Measurements from ENCODE around the gene IMPDH2. TPM values are rescaled to one million over a fixed set of nuclear protein-coding genes. Genes with fewer than 3 reads are reported as not detected.

The IMPDH2 gene
- polyA plus RNA-seq, 4 donors = 206 to 230 (median 208) TPM

DNA sequence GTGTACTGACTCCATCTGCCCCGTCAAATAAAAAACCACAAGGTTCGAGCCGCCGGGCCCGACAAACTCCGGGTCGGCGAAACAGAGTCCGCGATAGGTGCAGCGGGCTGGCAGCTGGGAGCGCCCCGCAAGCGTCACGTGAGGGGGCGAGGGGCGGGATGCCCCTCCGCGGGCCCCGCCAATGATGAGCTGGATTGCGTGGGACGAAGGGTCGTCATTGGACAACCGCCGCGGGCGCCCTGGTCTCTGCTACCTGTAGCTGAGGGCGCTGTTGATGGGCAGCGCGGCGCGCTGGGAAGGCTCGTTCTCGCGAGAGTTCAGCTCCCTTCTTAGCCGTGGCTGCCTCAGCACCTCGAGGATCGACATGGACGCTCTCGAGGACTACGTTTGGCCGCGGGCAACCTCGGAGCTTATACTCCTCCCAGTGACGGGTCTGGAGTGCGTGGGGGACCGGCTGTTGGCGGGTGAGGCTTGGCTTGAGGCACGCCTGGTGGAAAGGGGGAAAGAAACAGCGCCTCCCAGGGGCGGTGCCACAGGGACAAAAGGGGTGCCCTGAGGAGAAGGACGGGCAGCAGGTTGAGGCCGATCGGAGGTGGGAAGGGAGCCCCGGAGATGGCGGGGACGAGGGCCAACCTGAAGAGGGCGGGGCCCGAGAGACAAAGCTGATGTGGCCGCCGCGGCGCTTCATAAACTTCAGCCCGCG, 22.0 kb downstream of the IMPDH2 start, which contains the start of gene WDR6:
Gene WDR6 (plus strand): TSS at position 324 of the 703 bp plus-strand sequence. CDS start 41 bp downstream, at position 365.
- DNase-seq (ENCODE audit: low read depth in 4 of 4, low spot score in 3 of 4) = peak; percentile 90 to 93 (median 90)

DNA sequence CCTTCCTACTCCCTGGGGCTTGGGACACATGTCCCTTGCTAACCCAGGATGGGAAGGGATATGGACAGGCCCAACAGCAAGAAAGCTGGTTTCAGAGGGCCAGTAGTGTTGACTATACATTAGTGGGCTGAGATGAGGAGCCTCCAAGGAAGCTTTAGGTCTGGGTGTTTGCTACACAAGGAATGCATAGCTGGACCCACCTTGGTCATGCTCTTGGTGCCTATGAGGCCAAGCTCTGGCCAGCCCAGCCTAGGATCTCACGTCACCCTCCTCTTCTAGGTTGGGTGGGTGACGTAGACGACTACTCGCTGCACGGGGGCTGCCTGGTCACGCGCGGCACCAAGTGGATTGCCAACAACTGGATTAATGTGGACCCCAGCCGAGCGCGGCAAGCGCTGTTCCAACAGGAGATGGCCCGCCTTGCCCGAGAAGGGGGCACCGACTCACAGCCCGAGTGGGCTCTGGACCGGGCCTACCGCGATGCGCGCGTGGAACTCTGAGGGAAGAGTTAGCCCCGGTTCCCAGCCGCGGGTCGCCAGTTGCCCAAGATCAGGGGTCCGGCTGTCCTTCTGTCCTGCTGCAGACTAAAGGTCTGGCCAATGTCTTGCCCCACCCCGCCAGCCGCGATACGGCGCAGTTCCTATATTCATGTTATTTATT, 22.7 kb downstream of the IMPDH2 start:
- DNase-seq (ENCODE audit: low read depth in 4 of 4, low spot score in 3 of 4) = no peak

DNA sequence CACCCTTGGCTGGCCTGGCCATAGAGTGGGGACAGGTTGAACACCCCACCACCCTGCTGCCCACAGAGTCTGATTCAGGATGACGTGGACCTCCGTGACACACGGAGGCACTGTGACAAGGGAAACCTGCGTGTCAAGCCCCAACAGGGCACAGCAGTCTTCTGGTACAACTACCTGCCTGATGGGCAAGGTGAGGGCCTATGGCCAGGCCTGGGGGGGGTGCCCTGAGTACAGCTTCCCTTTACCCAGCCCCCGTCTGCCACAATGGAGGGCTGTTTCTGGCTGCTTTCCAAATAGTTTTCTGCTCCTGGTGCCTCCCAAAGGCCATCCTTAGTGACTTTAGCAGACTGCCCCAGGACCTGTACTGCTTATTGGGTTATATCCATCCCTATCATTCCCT, 23.2 kb downstream of the IMPDH2 start:
- no peak for DNase-seq (ENCODE audit: low read depth in 4 of 4, low spot score in 3 of 4)

DNA sequence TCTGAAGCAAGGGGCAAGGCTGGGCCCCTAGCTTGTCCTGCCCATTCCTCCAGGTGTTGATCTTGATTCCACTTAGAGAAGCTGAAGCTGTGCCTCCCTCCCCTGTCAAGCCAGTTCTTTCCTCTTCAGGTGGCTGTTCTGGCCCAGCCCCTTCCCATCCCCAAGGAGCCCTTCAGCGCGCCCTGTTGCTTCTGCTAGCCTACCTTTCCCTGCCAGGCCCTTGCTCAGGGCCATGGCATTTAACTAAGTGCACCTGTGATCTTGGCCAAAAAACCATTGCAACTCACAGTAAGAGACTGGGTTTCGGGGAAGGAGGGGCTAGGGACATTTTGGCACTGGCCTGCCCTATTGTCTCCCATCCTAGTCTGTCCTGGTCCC, 23.9 kb downstream of the IMPDH2 start:
- DNase-seq (ENCODE audit: low read depth in 4 of 4, low spot score in 3 of 4) = no peak

DNA sequence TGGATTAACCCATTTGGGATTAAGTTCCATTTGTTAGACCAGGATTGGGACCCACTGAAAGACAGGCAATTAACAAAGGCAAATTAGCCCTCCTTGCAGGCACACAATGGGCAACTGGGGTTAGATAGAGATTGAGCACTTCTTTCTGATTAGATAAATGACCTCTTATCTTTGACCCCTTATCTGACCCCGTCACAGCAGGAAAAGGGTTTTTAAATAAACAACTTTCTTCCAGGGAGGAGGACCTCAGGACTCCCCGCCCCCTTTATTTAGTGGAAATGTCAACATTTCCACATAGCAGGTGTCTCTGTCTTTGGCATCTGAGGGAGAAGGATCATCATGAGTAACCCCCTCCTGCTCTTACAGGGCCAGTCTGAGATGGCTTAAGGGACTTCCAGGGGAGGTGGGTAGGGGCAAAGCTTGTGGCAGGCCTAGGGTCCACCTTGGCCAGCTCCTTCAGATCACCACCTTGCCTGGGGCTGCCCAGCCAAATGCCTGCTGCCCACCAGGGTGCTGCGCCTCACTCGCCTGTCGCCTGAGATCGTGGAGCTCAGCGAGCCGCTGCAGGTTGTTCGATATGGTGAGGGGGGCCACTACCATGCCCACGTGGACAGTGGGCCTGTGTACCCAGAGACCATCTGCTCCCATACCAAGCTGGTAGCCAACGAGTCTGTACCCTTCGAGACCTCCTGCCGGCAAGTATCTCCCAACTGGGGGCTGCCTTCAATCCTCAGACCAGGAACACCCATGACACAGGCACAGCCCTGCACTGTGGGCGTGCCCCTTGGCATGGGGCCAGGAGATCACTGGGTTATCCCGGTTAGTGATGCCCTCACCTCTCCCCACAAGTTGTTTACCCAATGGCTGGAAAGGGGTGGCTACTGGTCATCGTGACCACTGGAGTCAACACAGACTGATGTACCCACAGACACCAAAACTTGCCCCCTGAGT, 24.6 kb downstream of the IMPDH2 start:
- no peak for DNase-seq (ENCODE audit: low read depth in 4 of 4, low spot score in 3 of 4)

DNA sequence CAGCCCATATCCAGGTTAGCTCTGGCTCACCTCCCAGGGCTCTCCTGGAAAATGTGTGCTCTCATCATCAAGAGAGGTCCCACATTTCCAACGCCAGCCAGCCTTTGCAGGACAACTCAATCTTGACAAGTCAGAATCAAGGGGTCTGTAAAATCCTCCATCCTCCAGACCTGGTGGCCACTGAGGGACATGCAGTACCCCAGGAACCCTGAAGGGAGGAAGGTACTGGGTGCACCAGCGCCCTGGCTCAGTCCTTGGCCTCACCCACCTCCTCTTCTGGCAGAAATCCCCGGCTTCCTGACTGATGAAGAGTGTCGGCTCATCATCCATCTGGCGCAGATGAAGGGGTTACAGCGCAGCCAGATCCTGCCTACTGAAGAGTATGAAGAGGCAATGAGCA, 28.0 kb downstream of the IMPDH2 start:
- DNase-seq (ENCODE audit: low read depth in 4 of 4, low spot score in 3 of 4) = no peak

DNA sequence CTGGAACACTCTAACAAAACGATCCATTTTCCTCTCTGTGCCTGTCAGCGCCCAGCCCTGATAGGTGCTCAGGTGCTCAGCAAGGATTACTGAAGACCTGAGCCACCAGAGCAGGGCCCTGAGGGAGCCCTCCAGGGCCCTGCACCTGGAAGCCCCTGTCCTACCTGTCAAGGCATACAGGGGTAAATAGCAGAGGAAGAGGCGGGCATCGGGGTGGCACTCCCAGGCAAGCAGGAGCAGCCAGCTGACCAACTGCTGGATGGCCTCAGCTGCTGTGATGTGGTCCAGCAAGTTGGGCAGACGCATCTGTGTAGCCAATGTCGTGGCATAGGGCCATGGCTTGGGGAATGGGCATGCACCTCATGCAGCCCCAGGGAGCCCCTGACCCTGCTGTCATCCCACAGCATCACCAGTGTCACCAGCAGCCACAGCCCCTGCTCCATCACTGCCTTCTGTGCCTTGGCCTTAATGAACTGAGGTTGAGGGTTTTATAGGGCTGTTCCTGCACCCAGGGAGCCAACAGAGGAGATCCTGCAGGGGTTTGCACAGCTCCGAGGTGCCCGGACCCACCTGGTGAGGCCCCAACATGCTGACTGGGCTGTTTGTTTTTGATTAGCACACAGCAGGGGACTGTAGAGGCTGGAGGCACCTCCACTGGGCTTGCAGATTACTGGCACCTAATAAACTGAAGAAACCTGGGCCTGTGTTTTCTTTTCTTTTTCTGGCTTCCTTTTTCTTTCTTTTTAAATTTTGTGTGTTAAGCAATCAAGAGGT, 29.9 kb downstream of the IMPDH2 start:
- DNase-seq (ENCODE audit: low read depth in 4 of 4, low spot score in 3 of 4) = no peak

DNA sequence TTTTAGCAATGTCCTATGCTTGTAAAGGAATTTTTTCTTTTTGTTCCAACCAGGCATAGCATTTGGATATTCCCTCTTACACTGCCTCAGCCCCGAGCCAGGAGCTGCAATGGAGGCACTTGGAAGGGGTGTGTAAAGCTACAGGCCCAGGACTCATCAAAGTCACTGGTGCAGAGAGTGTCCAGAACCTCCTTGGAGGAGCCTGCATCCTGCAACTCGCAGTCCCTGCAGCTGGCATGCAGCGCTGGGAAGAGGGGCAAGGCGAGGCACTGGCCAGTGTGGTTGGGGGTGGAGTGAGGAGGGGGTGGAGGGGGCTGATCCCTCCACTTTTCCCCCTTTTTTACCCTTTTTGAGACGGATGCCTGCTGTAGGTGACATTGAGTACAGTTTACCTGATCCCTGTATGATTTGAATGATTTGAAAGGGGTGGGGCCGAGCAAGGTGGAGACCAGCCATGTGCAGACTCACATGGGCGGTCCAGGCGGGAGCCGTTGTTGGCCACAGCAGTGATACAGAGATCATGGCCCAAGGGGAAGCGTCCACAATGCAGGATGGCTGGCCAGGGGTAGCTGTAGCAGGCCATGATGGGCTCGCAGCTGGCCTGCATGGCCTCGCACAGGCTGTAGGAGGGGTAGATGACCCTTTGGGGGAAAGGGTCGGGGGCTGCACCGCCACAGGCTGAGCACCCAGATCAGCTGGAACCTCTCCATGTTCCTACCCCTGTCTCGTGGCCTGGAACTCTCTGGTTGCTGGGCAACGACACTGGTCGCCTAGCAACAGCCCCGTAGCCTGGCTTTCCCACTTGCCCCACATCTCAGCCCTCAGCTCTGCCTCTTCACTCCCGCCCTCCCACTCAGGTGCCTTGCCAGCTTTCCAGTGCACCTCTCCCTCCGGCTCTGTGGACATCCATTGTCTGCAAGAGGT, 31.2 kb downstream of the IMPDH2 start:
- no peak for DNase-seq (ENCODE audit: low read depth in 4 of 4, low spot score in 3 of 4)

DNA sequence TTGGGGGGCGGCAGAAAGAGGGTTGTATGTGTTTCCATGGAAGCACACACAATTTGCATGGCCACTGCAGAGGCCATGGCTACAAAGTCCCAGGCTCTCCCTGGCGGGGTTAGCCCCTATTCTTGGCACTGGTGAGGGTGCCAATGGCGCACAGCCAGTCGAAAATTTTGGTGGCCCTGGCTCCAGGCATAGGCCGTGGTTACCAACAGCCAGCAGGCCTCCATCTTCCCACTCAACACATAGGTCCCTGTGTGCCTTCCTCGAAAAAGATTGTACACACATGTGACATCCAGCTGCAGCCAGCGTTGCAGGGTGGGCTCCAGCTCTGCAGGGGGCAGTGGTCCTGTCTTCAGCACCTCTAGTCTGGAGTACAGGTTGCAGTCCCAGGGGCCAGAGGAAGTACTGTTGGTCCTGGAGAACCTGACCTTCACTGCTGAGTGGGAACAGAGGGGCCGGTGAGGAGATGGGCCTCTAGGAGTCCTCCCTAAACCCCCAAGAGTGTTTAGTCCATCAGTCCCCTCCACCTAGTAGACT, 32.0 kb downstream of the IMPDH2 start:
- no peak for DNase-seq (ENCODE audit: low read depth in 4 of 4, low spot score in 3 of 4)

DNA sequence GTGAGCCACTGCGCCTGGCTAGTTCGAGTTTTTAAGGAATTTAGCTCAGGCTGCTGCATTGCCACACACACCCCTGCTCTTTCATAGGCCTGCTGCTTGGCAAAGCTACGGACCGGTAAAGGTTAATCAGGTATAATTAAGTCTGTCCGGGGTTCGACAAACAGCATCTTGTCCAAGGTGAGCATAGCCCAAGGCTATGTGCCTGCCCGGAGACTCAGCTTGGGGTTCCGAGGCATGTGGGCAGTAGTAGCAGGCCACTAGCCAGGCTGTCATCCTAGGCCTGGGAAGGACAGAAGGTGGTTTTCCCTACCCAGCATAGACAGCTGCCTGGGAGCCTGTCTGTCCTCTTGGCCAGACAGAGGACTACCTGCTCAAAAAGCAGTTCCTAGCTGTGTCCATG, 32.6 kb downstream of the IMPDH2 start:
- DNase-seq (ENCODE audit: low read depth in 4 of 4, low spot score in 3 of 4) = no peak

DNA sequence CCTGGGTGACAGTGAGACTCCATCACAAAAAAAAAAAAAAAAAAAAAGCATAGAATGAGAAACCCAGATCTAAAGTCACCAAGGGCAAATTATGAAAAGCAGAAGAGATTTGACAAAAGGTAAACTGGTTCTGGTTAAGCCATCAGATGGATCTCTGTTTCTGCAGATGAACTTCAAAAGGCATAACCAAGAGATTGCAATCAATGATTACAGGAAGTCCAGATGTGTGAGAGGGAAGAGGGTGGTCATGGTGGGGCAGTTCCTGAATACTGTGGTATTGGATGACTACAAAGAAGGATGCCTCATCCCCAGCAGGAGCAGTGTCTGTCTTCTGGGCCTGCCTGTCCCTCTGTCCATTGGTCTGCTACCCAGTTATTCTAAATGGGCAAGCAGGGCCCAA, 35.4 kb downstream of the IMPDH2 start:
- no peak for DNase-seq (ENCODE audit: low read depth in 4 of 4, low spot score in 3 of 4)

DNA sequence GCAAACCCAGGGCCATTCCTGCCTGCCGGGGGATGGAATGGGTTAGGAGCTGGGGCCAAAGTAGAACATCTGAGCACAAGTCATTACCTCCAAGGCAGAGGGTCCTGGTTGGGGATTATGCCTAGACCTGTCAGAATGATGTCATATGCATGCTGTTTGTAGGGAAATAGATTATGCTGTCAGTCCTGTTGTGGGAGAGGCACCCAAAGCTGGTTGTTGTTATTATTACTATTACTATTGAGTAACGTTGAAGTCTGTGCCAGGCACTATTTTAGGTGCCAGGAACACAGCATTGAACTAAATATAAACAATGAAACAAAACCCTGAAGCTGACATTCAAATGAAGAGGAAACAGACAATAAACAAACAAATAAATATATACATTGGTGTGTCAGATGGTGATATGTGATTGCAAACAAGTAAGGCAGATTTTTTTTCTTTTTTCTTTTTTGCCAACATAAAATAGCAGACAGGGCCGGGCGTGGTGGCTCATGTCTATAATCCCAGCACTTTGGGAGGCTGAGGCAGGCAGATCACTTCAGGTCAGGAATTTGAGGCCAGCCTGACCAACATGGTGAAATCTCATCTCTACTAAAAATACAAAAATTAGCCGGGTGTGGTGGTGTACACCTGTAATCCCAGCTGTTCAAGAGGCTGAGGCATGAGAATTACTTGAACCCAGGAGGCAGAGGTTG, 37.2 kb downstream of the IMPDH2 start:
- no peak for DNase-seq (ENCODE audit: low read depth in 4 of 4, low spot score in 3 of 4)

DNA sequence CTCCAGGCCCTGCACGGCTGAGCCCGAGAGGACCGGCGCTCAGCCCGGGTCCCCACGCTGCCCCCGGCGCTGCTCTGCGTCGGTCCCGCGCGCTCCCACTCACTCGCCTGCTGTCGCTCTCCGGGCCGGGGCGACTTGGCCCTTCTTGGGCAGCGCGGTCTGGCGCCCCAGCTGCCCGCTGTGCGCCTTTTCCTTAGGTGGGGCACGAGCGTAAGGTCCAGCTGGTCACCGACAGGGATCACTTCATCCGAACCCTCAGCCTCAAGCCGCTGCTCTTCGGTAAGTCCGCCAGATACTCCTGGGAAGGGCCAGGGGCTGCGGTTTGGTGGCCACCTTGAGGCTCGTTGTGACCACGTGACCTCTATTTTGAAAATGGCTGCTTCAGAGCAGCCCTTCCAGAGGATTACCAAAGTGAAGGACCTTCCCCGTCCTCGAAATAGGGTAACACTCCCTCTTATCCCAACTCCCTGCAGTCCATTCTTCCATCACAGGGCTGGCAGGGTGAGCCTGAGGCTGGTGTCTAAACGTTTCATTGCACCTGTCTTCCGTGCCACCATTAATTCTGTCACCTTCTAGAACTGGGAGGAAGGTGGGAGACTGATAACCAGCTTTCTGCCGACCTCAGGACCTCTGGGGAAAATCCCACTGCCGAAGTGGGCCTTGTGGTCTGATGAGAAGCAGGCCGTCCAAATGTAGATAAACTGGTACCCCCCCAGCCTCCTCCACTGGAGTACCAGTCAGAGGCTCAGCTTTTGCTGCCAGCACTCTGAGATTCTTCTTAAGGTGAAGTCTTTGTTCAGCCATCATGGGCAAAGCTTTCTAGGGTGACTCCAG, 38.3 kb downstream of the IMPDH2 start:
- DNase-seq (ENCODE audit: low read depth in 4 of 4, low spot score in 3 of 4) = peak in 1 of 4 donors; percentile 8

DNA sequence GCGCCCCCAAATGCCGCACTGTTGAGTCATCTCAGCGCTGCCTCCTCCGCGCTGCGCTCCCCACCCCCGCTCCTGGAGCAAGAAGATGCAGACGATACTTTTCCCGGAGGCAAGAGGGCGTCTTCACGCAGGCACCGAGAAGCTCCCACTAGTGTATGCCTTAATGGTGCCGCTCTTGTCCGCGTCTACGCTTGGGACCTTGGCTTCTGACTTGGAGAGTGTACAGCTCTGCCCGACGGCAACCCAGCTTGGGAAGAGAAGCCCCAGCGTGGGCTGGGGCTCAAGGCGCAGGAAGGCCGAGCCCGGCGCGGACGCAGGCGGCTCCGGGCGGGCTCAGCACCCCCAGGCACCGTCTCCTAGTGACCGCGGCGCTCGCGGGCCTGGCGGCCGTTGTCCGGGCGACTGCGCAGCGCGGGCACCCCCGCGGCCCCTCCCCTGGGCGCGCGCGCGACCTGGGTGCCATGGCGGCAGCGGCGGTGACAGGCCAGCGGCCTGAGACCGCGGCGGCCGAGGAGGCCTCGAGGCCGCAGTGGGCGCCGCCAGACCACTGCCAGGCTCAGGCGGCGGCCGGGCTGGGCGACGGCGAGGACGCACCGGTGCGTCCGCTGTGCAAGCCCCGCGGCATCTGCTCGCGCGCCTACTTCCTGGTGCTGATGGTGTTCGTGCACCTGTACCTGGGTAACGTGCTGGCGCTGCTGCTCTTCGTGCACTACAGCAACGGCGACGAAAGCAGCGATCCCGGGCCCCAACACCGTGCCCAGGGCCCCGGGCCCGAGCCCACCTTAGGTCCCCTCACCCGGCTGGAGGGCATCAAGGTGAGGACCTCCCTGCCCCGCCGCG, 39.2 kb downstream of the IMPDH2 start, which contains the start of gene P4HTM:
Gene P4HTM (plus strand): TSS at position 446 of the 840 bp plus-strand sequence. CDS start 16 bp downstream, at position 462.
- peak; percentile 74 to 80 (median 77) for DNase-seq (ENCODE audit: low read depth in 4 of 4, low spot score in 3 of 4)

DNA sequence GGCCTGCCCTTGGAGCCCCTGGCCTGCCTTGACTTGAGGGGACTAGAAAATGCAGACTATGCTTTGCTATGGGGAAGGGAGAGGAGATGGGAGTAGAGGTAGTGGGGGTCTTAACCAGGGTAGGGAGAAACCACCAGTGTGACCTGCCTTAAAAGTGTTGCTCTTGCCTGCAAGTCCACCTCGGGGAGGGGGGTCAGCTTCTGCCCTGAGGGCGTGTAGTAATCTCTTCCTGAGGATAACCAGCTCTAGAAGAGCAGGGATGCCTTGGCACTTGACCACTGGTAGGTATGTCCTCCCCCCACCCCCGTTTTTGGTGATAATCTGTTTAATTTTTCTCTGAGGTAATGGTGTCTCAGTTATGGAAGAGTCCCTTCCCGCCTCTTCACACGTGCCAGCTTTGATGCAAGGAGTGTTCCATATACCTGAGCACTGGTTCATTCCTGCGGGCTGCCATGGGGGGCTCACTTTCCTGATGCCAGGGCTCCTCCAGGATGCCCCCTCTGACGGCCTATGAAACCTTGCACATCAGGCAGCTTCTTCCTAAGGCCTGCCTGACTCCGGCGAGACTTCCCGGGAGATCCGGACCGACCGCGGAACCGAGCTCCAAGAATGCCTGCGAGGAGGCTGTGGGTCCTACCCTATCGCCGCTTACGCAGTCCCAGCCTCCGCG, 39.9 kb downstream of the IMPDH2 start:
- no peak for DNase-seq (ENCODE audit: low read depth in 4 of 4, low spot score in 3 of 4)

DNA sequence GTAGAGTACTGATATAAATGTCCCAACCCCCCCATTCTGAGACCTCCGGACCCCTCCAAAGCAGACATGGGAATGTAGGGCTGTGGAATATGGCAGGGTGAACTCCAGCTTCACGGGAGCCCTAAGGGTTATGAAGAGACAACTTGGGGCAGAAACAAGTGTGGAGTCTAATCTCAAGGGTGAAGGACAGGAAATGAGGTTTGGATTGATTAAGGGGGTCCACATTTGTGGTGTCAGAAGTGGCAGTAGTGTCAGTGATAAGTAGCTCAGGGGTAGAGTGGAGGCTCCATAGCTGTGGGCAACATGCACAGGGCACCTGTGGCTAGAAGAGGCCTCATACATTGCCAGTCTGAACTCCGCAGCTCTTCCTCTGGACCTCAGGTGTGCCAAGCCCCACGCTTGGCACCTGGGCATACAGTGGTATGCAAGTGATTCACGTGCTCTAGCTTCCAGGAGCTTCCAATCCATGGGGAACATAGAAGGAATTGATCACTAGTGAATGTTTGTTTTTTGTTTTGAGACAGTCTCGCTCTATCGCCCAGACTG, 43.3 kb downstream of the IMPDH2 start:
- no peak for DNase-seq (ENCODE audit: low read depth in 4 of 4, low spot score in 3 of 4)
